Measurements from ENCODE around the gene RAD23A. TPM values are rescaled to one million over a fixed set of nuclear protein-coding genes. Genes with fewer than 3 reads are reported as not detected.

The RAD23A gene
- polyA plus RNA-seq, 1 donor from 2014 or later: 37.4 TPM

GRCh38 chr19:12947702-12948611 lies 2.3 kb downstream of the RAD23A start:
- Histone ChIP-seq H3K9ac (ENCODE audit: low read length) (no peak overlapping the region), H3K27ac (ENCODE audit: low read length) (no peak overlapping the region), H2AFZ (ENCODE audit: low read depth, low read length) (no peak overlapping the region), H3K27me3 (ENCODE audit: insufficient read depth, low read depth, low read length) (no peaks in the 10 kb centered on the region), H3K4me2 (ENCODE audit: low read length) (no peak overlapping the region), H3K36me3 (ENCODE audit: insufficient read depth, low read length) (no peaks in the 10 kb centered on the region), H3F3A (ENCODE audit: insufficient read depth, low read length, poor library complexity, severe bottlenecking) (peaks cover 5% of the 10 kb centered on the region), H4K20me1 (ENCODE audit: insufficient read depth) (no peaks in the 10 kb centered on the region), H3K9me2 (ENCODE audit: insufficient read depth, low read length) (no peaks in the 10 kb centered on the region), H3K79me2 (replicated peaks; ENCODE audit: insufficient read depth, low read length) (peaks cover 18% of the 10 kb centered on the region), H3K4me3 (ENCODE audit: low read length) (peak overlapping the region; percentile 95), H3K9me3 (ENCODE audit: low read length) (no peaks in the 10 kb centered on the region)
- no peak for TF ChIP-seq POLR2AphosphoS5 (IDR thresholded peaks at IDR 0.05)
- TF ChIP-seq TAF1 (IDR thresholded peaks at IDR 0.05; ENCODE audit: low read depth): no peak
- no peak for TF ChIP-seq EP300 (conservative IDR thresholded peaks at IDR 0.05; ENCODE audit: poor library complexity, severe bottlenecking)
- no peak for TF ChIP-seq MXI1 (conservative IDR thresholded peaks at IDR 0.05; ENCODE audit: poor library complexity, severe bottlenecking)
- TF ChIP-seq SMC3 (conservative IDR thresholded peaks at IDR 0.05; ENCODE audit: poor library complexity): no peak
- no peak for TF ChIP-seq CTCF (IDR thresholded peaks at IDR 0.05; ENCODE audit: poor library complexity, severe bottlenecking)
- no peak for TF ChIP-seq RAD21 (conservative IDR thresholded peaks at IDR 0.05)
- TF ChIP-seq EZH2 (IDR thresholded peaks at IDR 0.05; ENCODE audit: borderline replicate concordance, insufficient read depth, low read length, poor library complexity, severe bottlenecking): no peak
- TF ChIP-seq REST (IDR thresholded peaks at IDR 0.05; ENCODE audit: borderline replicate concordance): no peak

- TF ChIP-seq EP300 (conservative IDR thresholded peaks at IDR 0.05; ENCODE audit: poor library complexity, severe bottlenecking) (no peak), EZH2 (IDR thresholded peaks at IDR 0.05; ENCODE audit: borderline replicate concordance, insufficient read depth, low read length, poor library complexity, severe bottlenecking) (no peak), MXI1 (conservative IDR thresholded peaks at IDR 0.05; ENCODE audit: poor library complexity, severe bottlenecking) (no peak), REST (IDR thresholded peaks at IDR 0.05; ENCODE audit: borderline replicate concordance) (no peak)
- Histone ChIP-seq H4K20me1 (ENCODE audit: insufficient read depth) (no peaks in the 10 kb centered on the region), H3K9me3 (ENCODE audit: low read length) (no peaks in the 10 kb centered on the region), H2AFZ (ENCODE audit: low read depth, low read length) (no peak overlapping the region), H3K27ac (ENCODE audit: low read length) (no peak overlapping the region), H3K4me3 (ENCODE audit: low read length) (no peak overlapping the region), H3F3A (ENCODE audit: insufficient read depth, low read length, poor library complexity, severe bottlenecking) (peaks cover 5% of the 10 kb centered on the region), H3K9ac (ENCODE audit: low read length) (no peak overlapping the region), H3K4me2 (ENCODE audit: low read length) (no peak overlapping the region), H3K27me3 (ENCODE audit: insufficient read depth, low read depth, low read length) (no peaks in the 10 kb centered on the region), H3K79me2 (replicated peaks; ENCODE audit: insufficient read depth, low read length) (peaks cover 18% of the 10 kb centered on the region), H3K36me3 (ENCODE audit: insufficient read depth, low read length) (no peaks in the 10 kb centered on the region), H3K9me2 (ENCODE audit: insufficient read depth, low read length) (no peaks in the 10 kb centered on the region)
Observed at GRCh38 chr19:12948612-12949362, 3.1 kb downstream of the RAD23A start.
